NCI-H2081 (cell line): ENCODE data around the gene CAMK1D.
"Not testable (repeated sequence)": the region's sequence is repeated elsewhere in the genome, so short reads cannot be mapped to it uniquely, and the experiment has no call there.

Source experiments
- DNase-seq, 2 experiments: peaks; one replicate each; lab custom pipeline; 2025; lab: John Stamatoyannopoulos, UW

Gene CAMK1D

GRCh38 chr10:12797471-12798262 lies 448.3 kb downstream of the CAMK1D start:
- DNase-seq, result no peak

GRCh38 chr10:12799144-12799543 lies 449.8 kb downstream of the CAMK1D start:
- no peak for DNase-seq

DNA sequence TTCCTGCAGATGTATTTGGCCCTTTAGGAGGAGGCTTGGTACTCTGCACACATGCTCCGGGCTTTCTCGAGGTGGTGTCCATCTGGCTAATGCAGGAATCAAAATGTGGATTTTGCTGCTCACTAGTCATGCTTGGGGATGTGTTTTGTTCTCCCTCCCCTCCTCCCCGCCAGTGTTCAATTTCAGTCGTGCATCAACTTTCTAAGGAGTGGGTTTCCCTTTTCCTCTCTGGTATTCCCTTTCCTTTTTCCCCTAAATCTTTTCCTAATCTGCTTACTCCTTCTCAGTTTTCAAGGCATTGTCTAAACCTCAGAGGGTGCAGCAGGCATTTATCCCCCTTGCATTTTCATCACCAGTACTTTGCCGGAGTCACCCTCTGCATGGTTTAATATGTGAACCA lies 450.4 kb downstream of the CAMK1D start:
- DNase-seq, result no peak

DNA sequence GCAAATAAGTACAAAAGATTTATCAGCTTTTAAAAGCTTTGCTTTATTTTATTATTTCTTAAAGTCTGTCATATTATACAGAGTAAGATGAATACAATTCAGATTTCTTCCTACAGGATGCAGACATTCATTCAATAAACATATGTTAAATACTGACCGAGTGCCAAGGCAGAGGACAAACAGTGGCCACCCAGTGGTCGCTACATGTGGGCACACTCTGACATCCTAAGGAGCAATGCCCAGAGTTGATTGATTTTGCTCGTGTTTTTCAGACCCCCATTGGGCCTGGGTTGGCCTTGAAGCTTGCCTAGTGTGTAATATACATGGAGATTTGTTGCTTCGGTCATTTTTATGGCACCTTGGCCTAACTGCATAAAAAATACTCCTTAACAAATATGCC lies 451.0 kb downstream of the CAMK1D start:
- no peak for DNase-seq

GRCh38 chr10:12801214-12802087 lies 452.1 kb downstream of the CAMK1D start:
- no peak for DNase-seq

- DNase-seq, result no peak
Measured at GRCh38 chr10:12803776-12804175, 454.4 kb downstream of the CAMK1D start.

- peak in 1 of 2 experiments; percentile 2 for DNase-seq
Measured at GRCh38 chr10:12806228-12807095, 457.1 kb downstream of the CAMK1D start.

- peak in 1 of 2 experiments; percentile 10 for DNase-seq
Measured at GRCh38 chr10:12807096-12807755, 457.9 kb downstream of the CAMK1D start.

DNA sequence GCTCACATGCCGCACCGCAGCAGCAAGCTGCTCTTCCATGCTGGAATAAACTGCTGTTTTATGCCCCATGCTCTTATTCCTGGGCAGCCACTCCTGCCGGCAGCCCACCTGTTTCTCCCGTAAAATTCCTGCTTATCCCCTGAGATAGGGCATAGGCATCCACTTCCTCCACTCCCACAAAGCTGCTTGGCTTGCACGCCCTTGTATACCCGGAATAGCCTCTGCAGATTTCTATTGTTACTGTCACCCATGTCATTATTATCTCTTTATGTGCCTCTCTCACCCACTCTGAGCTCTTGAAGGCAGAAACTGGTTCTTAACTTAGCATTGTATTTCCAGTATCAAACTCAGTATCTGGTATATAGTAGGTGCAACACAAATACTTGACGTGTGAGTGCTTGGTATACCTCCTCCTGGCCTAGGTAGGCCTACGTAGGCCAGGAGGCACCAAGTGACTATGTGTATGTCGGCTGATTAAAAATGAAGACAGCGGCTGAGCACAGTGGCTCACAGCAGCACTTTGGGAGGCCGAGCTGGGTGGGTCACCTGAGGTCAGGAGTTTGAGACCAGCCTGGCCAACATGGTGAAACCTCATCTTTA lies 458.8 kb downstream of the CAMK1D start:
- no peak for DNase-seq

GRCh38 chr10:12810046-12810445 lies 460.7 kb downstream of the CAMK1D start:
- DNase-seq, result not testable (repeated sequence)

DNA sequence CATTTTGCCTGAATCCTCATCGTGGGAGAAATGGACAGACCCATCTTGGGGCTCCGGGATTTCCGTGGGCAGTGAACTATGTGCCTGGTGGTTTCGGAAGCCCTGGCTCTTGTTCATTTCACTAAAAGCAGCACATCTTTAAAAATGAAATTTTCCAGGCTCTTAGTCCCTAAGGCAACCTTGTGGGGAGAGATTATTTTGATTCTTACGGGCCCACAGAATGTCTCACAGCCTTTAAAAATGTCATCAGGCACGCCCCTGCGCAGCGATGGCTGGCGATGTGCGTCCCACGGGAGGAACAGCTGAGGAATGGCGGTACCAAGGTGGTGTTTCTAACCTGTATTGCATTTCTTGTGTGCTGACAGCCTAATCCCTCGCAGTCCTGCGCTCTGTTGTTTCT lies 462.5 kb downstream of the CAMK1D start:
- DNase-seq, result no peak

- DNase-seq, result no peak
Measured at GRCh38 chr10:12812571-12812970, 463.2 kb downstream of the CAMK1D start.

DNA sequence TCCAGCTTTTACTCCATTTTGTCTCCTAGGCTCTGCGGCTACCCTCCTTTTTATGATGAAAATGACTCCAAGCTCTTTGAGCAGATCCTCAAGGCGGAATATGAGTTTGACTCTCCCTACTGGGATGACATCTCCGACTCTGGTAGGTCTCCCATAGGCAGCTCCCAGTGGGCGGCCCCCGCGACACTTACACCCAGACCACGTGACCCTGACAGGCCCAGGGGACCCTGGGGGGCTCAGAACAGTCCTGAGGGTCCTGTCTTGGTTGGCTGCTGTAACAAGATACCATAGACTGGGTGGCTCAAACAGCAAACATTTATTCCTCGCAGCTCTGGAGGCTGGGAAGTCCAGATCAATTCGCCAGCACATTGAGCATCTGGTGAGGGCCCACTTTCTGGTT lies 464.8 kb downstream of the CAMK1D start:
- no peak for DNase-seq

DNA sequence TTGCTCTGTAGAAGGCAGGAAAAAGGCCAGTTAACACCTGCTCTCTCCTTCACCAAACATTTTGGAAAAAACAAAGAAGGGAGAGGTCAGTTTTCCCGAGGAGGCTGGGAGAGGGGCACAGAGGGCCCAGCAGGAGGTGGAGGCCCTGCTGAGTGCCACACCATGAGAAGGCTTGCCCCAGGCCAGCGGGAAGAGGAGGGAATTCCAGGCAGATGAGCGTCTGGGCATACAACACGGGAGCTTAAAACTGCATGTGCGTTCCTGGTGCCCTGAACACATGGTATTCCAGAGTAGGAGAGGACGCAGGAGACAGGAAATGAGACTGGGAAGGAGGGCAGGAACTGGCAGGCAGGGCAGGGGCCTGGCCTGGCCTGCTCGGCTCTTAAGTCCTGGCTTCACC lies 469.7 kb downstream of the CAMK1D start:
- DNase-seq, result no peak

DNA sequence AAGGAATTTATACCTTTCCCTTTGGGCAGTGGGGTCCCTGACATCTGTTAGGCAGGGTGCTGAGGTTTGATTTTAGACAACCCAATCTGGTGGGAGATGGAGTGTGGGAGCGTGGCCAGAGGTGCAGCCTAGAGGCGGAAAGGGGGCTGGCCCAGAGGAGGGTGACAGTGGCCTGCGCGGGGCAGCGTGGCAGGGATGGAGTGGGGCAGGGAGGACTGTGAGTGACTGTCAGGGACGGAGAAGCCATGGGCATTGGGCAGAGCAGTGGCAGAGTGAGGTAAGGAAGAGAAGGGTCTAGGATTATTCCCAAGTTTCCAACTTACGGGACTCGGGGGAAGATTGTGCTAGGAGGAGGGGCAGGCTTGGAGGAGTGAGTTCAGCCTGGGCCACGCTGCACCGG lies 470.3 kb downstream of the CAMK1D start:
- DNase-seq, result no peak

- no peak for DNase-seq
Measured at GRCh38 chr10:12822126-12822892, 473.0 kb downstream of the CAMK1D start.

GRCh38 chr10:12822893-12823170 lies 473.5 kb downstream of the CAMK1D start:
- DNase-seq, result no peak

GRCh38 chr10:12823328-12823727 lies 474.0 kb downstream of the CAMK1D start:
- DNase-seq, result no peak

GRCh38 chr10:12825260-12825849 lies 476.0 kb downstream of the CAMK1D start:
- DNase-seq, result no peak

GRCh38 chr10:12826800-12827372 lies 477.5 kb downstream of the CAMK1D start:
- DNase-seq, result no peak
